H1 (cell line): Measurements from ENCODE around the gene CFAP210. TPM values are rescaled to one million over a fixed set of nuclear protein-coding genes. Genes with fewer than 3 reads are reported as not detected.

Experiments used
- CTCF ChIA-PET: fragments of 300-600 bp; sonication (Branson Sonifier 250); formaldehyde crosslinking; loops from one replicate; lab custom pipeline; 2021; ENCODE audit not compliant: partially characterized antibody; lab: Charles Lee
- POLR2A ChIA-PET: fragments of 300-600 bp; sonication (Branson Sonifier 250); formaldehyde crosslinking; loops from one replicate; lab custom pipeline; 2021; ENCODE audit warnings: inconsistent platforms; ENCODE audit not compliant: partially characterized antibody; lab: Charles Lee
- DNase-seq, 2 experiments: peaks; one replicate each; pipeline versions ENCODE4 v3.0.0 to v3.0.0-alpha.2; 2010 to 2022; ENCODE audit warnings: low spot score in 2 of 2, low read depth in 1 of 2, mixed read lengths in 1 of 2
- FAIRE-seq: peaks from 2 replicates; lab custom pipeline; 2011; peaks lifted over from hg19 to GRCh38; lab: Jason Lieb, UNC
- H2AFZ ChIP-seq: 2 replicates; pipeline ENCODE4 v1.8.1; 2012; ENCODE audit warnings: low read length, inconsistent platforms
- H2AK5ac ChIP-seq: 2 replicates; pipeline ENCODE4 v1.6.1; 2013; ENCODE audit warnings: low read depth, low read length
- H2BK120ac ChIP-seq: replicated peaks from 2 replicates; pipeline ENCODE3; 2013; ENCODE audit warnings: low read depth, low read length, inconsistent platforms
- H2BK12ac ChIP-seq: 2 replicates; pipeline ENCODE4 v1.6.1; 2013; ENCODE audit warnings: low read depth, low read length
- H2BK15ac ChIP-seq: 2 replicates; pipeline ENCODE4 v1.6.1; 2013; ENCODE audit warnings: low read length
- H2BK20ac ChIP-seq: 2 replicates; pipeline ENCODE4 v1.6.1; 2013; ENCODE audit warnings: low read length
- H2BK5ac ChIP-seq: 2 replicates; pipeline ENCODE4 v1.6.1; 2013; ENCODE audit warnings: low read depth, low read length
- H3K14ac ChIP-seq: 2 replicates; pipeline ENCODE4 v1.6.1; 2013; ENCODE audit warnings: inconsistent platforms; ENCODE audit not compliant: insufficient read length
- H3K18ac ChIP-seq: 2 replicates; pipeline ENCODE4 v1.6.1; 2013; ENCODE audit warnings: low read length; ENCODE audit errors: extremely low read depth
- H3K23ac ChIP-seq: 2 replicates; pipeline ENCODE4 v1.6.1; 2013; ENCODE audit warnings: inconsistent platforms; ENCODE audit not compliant: insufficient read length
- H3K23me2 ChIP-seq: 2 replicates; pipeline ENCODE4 v1.6.1; 2013; ENCODE audit warnings: low read depth, low read length
- H3K27ac ChIP-seq: 2 replicates; pipeline ENCODE4 v1.6.1; 2011; ENCODE audit warnings: low read depth, low read length, inconsistent platforms
- H3K27me3 ChIP-seq, 4 experiments: replicated peaks in 1 of 4; 1 replicate in 1 of 4; 2 replicates in 3 of 4; pipeline versions ENCODE4 v1.6.1 to v1.8.1; 2011 to 2013; ENCODE audit warnings: low read length in 3 of 4, mild to moderate bottlenecking in 3 of 4, inconsistent platforms in 2 of 4, mixed read lengths in 2 of 4, moderate library complexity in 1 of 4; ENCODE audit not compliant: control insufficient read depth in 3 of 4, insufficient read depth in 3 of 4; ENCODE audit errors: extremely low read depth in 1 of 4
- H3K36me3 ChIP-seq, 4 experiments: 2 replicates each; pipeline versions ENCODE4 v1.6.1 to v1.8.1; 2011 to 2013; ENCODE audit warnings: mild to moderate bottlenecking in 4 of 4, low read length in 3 of 4, moderate library complexity in 2 of 4, control low read depth in 1 of 4, inconsistent platforms in 1 of 4; ENCODE audit not compliant: insufficient read depth in 4 of 4, control insufficient read depth in 2 of 4
- H3K4ac ChIP-seq: replicated peaks from 2 replicates; pipeline ENCODE3; 2013; ENCODE audit warnings: low read length, low read depth, mixed read lengths, inconsistent platforms; ENCODE audit not compliant: insufficient read length
- H3K4me1 ChIP-seq, 4 experiments: replicated peaks in 1 of 4; 1 replicate in 1 of 4; 2 replicates in 3 of 4; pipeline versions ENCODE4 v1.6.1 to v1.8.1; 2011 to 2013; ENCODE audit warnings: low read length in 3 of 4, inconsistent platforms in 2 of 4, mixed read lengths in 1 of 4; ENCODE audit not compliant: insufficient read depth in 4 of 4, control insufficient read depth in 3 of 4
- H3K4me2 ChIP-seq, 2 experiments: 2 replicates each; pipeline versions ENCODE4 v1.6.1 to v1.8.1; 2011 to 2013; ENCODE audit warnings: low read depth in 2 of 2, low read length in 2 of 2, control low read depth in 1 of 2, inconsistent platforms in 1 of 2, mild to moderate bottlenecking in 1 of 2; ENCODE audit not compliant: insufficient read depth in 1 of 2
- H3K4me3 ChIP-seq, 4 experiments: fragments of 200-600, 300-600 bp in 1 of 4; sonication (generic), shearing (Covaris generic), sonication (Bioruptor Twin) in 1 of 4; 2 replicates each; pipeline versions ENCODE4 v1.5.1 to v1.8.1; 2011 to 2016; ENCODE audit warnings: low read length in 4 of 4, low read depth in 3 of 4, control low read depth in 2 of 4, inconsistent platforms in 2 of 4, mild to moderate bottlenecking in 2 of 4, mixed read lengths in 1 of 4, moderate library complexity in 1 of 4; ENCODE audit not compliant: insufficient read depth in 2 of 4; ENCODE audit errors: extremely low read depth in 1 of 4
- H3K56ac ChIP-seq: replicated peaks from 2 replicates; pipeline ENCODE3; 2013; ENCODE audit warnings: low read depth, mild to moderate bottlenecking, mixed read lengths, low read length, inconsistent platforms; ENCODE audit not compliant: insufficient read length
- H3K79me1 ChIP-seq: 2 replicates; pipeline ENCODE4 v1.6.1; 2013; ENCODE audit warnings: low read depth, low read length, control low read depth
- H3K79me2 ChIP-seq, 2 experiments: 2 replicates each; pipeline versions ENCODE4 v1.6.1 to v1.8.1; 2012 to 2013; ENCODE audit warnings: low read length in 2 of 2, mild to moderate bottlenecking in 2 of 2, inconsistent platforms in 1 of 2; ENCODE audit not compliant: insufficient read depth in 2 of 2, control insufficient read depth in 1 of 2
- H3K9ac ChIP-seq, 4 experiments: replicated peaks in 1 of 4; 1 replicate in 1 of 4; 2 replicates in 3 of 4; pipeline versions ENCODE4 v1.6.1 to v1.8.1; 2011 to 2013; ENCODE audit warnings: low read depth in 3 of 4, low read length in 3 of 4, control low read depth in 2 of 4, mild to moderate bottlenecking in 2 of 4, moderate library complexity in 2 of 4, inconsistent platforms in 1 of 4; ENCODE audit errors: extremely low read depth in 1 of 4
- H3K9me3 ChIP-seq, 2 experiments: 2 replicates each; pipeline versions ENCODE4 v1.6.1 to v1.8.1; 2012 to 2013; ENCODE audit warnings: mild to moderate bottlenecking in 2 of 2, moderate library complexity in 2 of 2, control low read depth in 1 of 2, inconsistent platforms in 1 of 2, low read depth in 1 of 2, low read length in 1 of 2, mixed read lengths in 1 of 2; ENCODE audit not compliant: insufficient read depth in 2 of 2
- H4K20me1 ChIP-seq, 2 experiments: replicated peaks in 1 of 2; 2 replicates each; pipeline versions ENCODE3 to v1.8.1; 2011 to 2013; ENCODE audit warnings: inconsistent platforms in 2 of 2, low read length in 2 of 2, mild to moderate bottlenecking in 1 of 2; ENCODE audit not compliant: insufficient read depth in 2 of 2, control insufficient read depth in 1 of 2
- H4K5ac ChIP-seq: 2 replicates; pipeline ENCODE4 v1.6.1; 2013; ENCODE audit warnings: low read length, low read depth, mixed read lengths, inconsistent platforms; ENCODE audit not compliant: insufficient read length
- H4K8ac ChIP-seq: 2 replicates; pipeline ENCODE4 v1.8.0; 2013; ENCODE audit warnings: mild to moderate bottlenecking, moderate library complexity, low read length, inconsistent platforms; ENCODE audit not compliant: insufficient read depth; ENCODE audit errors: extremely low read depth
- H4K91ac ChIP-seq: replicated peaks from 2 replicates; pipeline ENCODE3; 2013; ENCODE audit warnings: low read length, mixed read lengths, inconsistent platforms; ENCODE audit not compliant: insufficient read length
- BACH1 ChIP-seq: IDR thresholded peaks from 2 replicates; pipeline ENCODE4 v1.6.1; 2012; ENCODE audit warnings: low read length, improper control_type of control experiment
- CEBPB ChIP-seq: IDR thresholded peaks from 2 replicates; pipeline ENCODE4 v1.6.1; 2012; ENCODE audit warnings: low read depth, low read length
- CTCF ChIP-seq, 3 experiments: IDR thresholded peaks; 1 replicate in 2 of 3; 2 replicates in 1 of 3; pipeline versions ENCODE4 v1.5.1 to v1.6.1; 2011; ENCODE audit warnings: low read length in 3 of 3, mild to moderate bottlenecking in 3 of 3, inconsistent platforms in 2 of 3, low read depth in 1 of 3, moderate library complexity in 1 of 3; ENCODE audit not compliant: insufficient read depth in 1 of 3; ENCODE audit errors: control extremely low read depth in 1 of 3
- E2F6 ChIP-seq: IDR thresholded peaks from 2 replicates; pipeline ENCODE4 v1.6.1; 2012; ENCODE audit warnings: inconsistent platforms
- EGR1 ChIP-seq: IDR thresholded peaks from 2 replicates; pipeline ENCODE4 v1.6.1; 2011; ENCODE audit warnings: low read depth, low read length, borderline replicate concordance
- HDAC2 ChIP-seq, 2 experiments: fragments of 300-600 bp in 1 of 2; sonication (generic) in 1 of 2; IDR thresholded peaks; 2 replicates each; pipeline ENCODE4 v1.6.1; 2011 to 2012; ENCODE audit warnings: low read depth in 2 of 2, low read length in 2 of 2, mild to moderate bottlenecking in 2 of 2, moderate library complexity in 2 of 2, borderline replicate concordance in 1 of 2, inconsistent platforms in 1 of 2
- HDAC6 ChIP-seq: IDR thresholded peaks from one replicate; pipeline ENCODE4 v1.7.1; 2012; ENCODE audit warnings: low read depth, mild to moderate bottlenecking, inconsistent platforms, low read length, moderate library complexity
- MAX ChIP-seq: IDR thresholded peaks from 2 replicates; pipeline ENCODE4 v1.6.1; 2012; ENCODE audit warnings: inconsistent platforms
- RNF2 ChIP-seq: fragments of 200-900, 300-1000 bp; sonication (generic); IDR thresholded peaks from 2 replicates; pipeline ENCODE4 v1.7.1; 2016; ENCODE audit warnings: borderline replicate concordance, low read depth, mild to moderate bottlenecking, antibody characterized with exemption, low read length; ENCODE audit not compliant: poor library complexity, severe bottlenecking; ENCODE audit errors: missing control alignments
- TEAD4 ChIP-seq: IDR thresholded peaks from 2 replicates; pipeline ENCODE4 v1.6.1; 2012; ENCODE audit warnings: low read depth, low read length, inconsistent platforms, mixed read lengths
- WGBS, 2 experiments: shearing (Covaris generic) in 1 of 2; methylation state at CpG; one replicate each; pipeline versions ENCODE4 v1.1.6 to v1.1.7; 2013 to 2015; ENCODE audit warnings: low lambda C conversion rate in 2 of 2, mixed read lengths in 2 of 2, inconsistent platforms in 1 of 2, low coverage in 1 of 2, missing lambda C conversion rate in 1 of 2; ENCODE audit not compliant: insufficient replicate concordance in 2 of 2, insufficient coverage in 1 of 2, insufficient read length in 1 of 2; ENCODE audit errors: extremely low coverage in 1 of 2, missing lambda C conversion rate in 1 of 2; 5-methylcytosine and 5-hydroxymethylcytosine counted together
- polyA plus RNA-seq, 7 experiments: library from polyadenylated mRNA; depleted of rRNA in 3 of 7; stranded (reverse) in 5 of 7; unstranded in 2 of 7; fragments of >200 nt in 5 of 7; fragments of 200-250 nt in 2 of 7; gene quantifications; 1 replicate in 5 of 7; 2 replicates in 1 of 7; 4 replicates in 1 of 7; pipeline versions ENCODE4 v1.2.1 to v1.2.3, GENCODE V29; 2011 to 2013; ENCODE audit warnings: missing spikeins in 2 of 7, mixed read lengths in 2 of 7
- total RNA-seq: library from RNA; stranded (reverse); fragmentation: NEBNext Ultra II Directional; extraction: Animal tissue kit (Norgen Biotek cat#: 25700); gene quantifications from 2 replicates; pipeline ENCODE4 v1.2.1, GENCODE V29; 2021

Gene CFAP210
- total and polyA plus RNA-seq, 2 of the 8 experiments (the other 6 are each of a cell fraction or from before 2014, with no cell fraction given), result 0.06 to 0.37 TPM

- ChIA-PET POLR2A (no interaction called here), CTCF (no interaction called here)
- Histone ChIP-seq H3K79me2 (no peaks in the 10 kb centered on the region; a peak in 2 of 4 replicates), H3K27ac (no peak overlapping the region), H3K36me3 (peaks cover 5 to 74% (median 41%) of the 10 kb centered on the region in 4 experiments; a peak in 7 of 8 replicates), H2AK5ac (no peak overlapping the region), H3K9ac (no peak overlapping the region), H3K23ac (no peak overlapping the region), H3K4me2 (no peak overlapping the region), H4K20me1 (peaks cover 0 to 2% of the 10 kb centered on the region in 2 experiments), H4K91ac (no peak overlapping the region), H3K4me3 (no peak overlapping the region), H4K8ac (no peak overlapping the region), H2BK15ac (no peak overlapping the region), H3K14ac (no peak overlapping the region), H3K23me2 (no peaks in the 10 kb centered on the region), H2BK120ac (no peak overlapping the region), H3K4ac (no peak overlapping the region), H2BK20ac (no peak overlapping the region), H3K4me1 (no peaks in the 10 kb centered on the region), H3K9me3 (no peaks in the 10 kb centered on the region), H4K5ac (no peak overlapping the region), H2BK12ac (no peak overlapping the region), H3K79me1 (no peaks in the 10 kb centered on the region), H3K27me3 (no peaks in the 10 kb centered on the region), H2BK5ac (no peak overlapping the region), H3K56ac (no peak overlapping the region), H3K18ac (no peak overlapping the region), H2AFZ (no peak overlapping the region)
- FAIRE-seq (no peak), DNase-seq (no peak)
- WGBS, 2 experiments, result 88% methylated on average over 2 of the region's 2 CpGs; no CpG with 5 or more reads in 1 of the 2 experiments
- no peak for TF ChIP-seq CEBPB
- no peak for TF ChIP-seq BACH1
- no peak for TF ChIP-seq MAX
- TF ChIP-seq RNF2, result no peak
- no peak for TF ChIP-seq HDAC6
- no peak for TF ChIP-seq CTCF (IDR thresholded peaks at IDR 0.05; ENCODE audit: control extremely low read depth in 1 of 3, insufficient read depth in 1 of 3, low read depth in 1 of 3, low read length in 3 of 3)
- TF ChIP-seq E2F6, result no peak
- no peak for TF ChIP-seq HDAC2 (IDR thresholded peaks at IDR 0.05; ENCODE audit: borderline replicate concordance in 1 of 2, low read depth in 2 of 2, low read length in 2 of 2)
- TF ChIP-seq EGR1, result no peak
- no peak for TF ChIP-seq TEAD4
Measured at GRCh38 chr2:169609264-169609663, 84.9 kb downstream of the CFAP210 start.
